HCT116 (cell line): Measurements from ENCODE around the gene ZBTB42. TPM values are rescaled to one million over a fixed set of nuclear protein-coding genes. Genes with fewer than 3 reads are reported as not detected.

Source experiments
- ATAC-seq: fragments of 200-7000 bp; cut with Tn5 transposase; 2 replicates; pipeline ENCODE4 v1.9.1; 2020; ENCODE audit warnings: mild to moderate bottlenecking, moderate library complexity
- BruUV-seq: library from RNA; stranded (reverse); fragments of 400-500 nt; replicated peaks from 2 replicates; lab custom pipeline; 2021; lab: Mats Ljungman, UMichigan
- CTCF ChIA-PET: fragments of 300-600 bp; sonication (Branson Sonifier 250); formaldehyde crosslinking; loops from one replicate; lab custom pipeline; 2021; ENCODE audit warnings: antibody characterized with exemption; lab: Charles Lee
- POLR2A ChIA-PET: fragments of 300-600, 350-600 bp; sonication (Branson Sonifier 250); formaldehyde crosslinking; loops from one replicate; lab custom pipeline; 2021; ENCODE audit warnings: antibody characterized with exemption; lab: Charles Lee
- RAD21 ChIA-PET, 2 experiments: fragments of 300-600 bp; sonication (Branson Sonifier 250); formaldehyde crosslinking; loops; one replicate each; lab custom pipeline; 2023; ENCODE audit warnings: low total read pairs in 2 of 2; ENCODE audit not compliant: uncharacterized antibody in 2 of 2, unreplicated experiment in 2 of 2, low non-redundant PET in 1 of 2; lab: Charles Lee
- DNase-seq: peaks from one replicate; pipeline ENCODE4 v3.0.0-alpha.2; 2010; ENCODE audit warnings: low read depth, low spot score
- H2AFZ ChIP-seq: fragments of 200-600 bp; shearing (Covaris generic), sonication (generic); 2 replicates; pipeline ENCODE4 v1.6.1; 2017; ENCODE audit warnings: low read depth, mixed run types, mixed read lengths, antibody characterized with exemption, low read length; ENCODE audit not compliant: poor library complexity, severe bottlenecking
- H3K27ac ChIP-seq: 2 replicates; pipeline ENCODE4 v1.5.1; 2012; ENCODE audit warnings: low read depth, low read length
- H3K27me3 ChIP-seq: fragments of 200-600 bp; sonication (generic); 2 replicates; pipeline ENCODE4 v1.6.1; 2016; ENCODE audit warnings: mixed run types, low read length, mixed read lengths; ENCODE audit not compliant: insufficient read depth
- H3K36me3 ChIP-seq, 2 experiments: fragments of 200-500 bp in 1 of 2; fragments of 200-600 bp in 1 of 2; sonication (Bioruptor generic) in 1 of 2; sonication (generic) in 1 of 2; 2 replicates each; pipeline versions ENCODE4 v1.5.1 to v1.6.1; 2014 to 2016; ENCODE audit warnings: low read length in 2 of 2, inconsistent platforms in 1 of 2, mixed read lengths in 1 of 2, mixed run types in 1 of 2; ENCODE audit not compliant: insufficient read depth in 2 of 2, control insufficient read depth in 1 of 2
- H3K4me1 ChIP-seq, 2 experiments: fragments of 200-600 bp in 1 of 2; sonication (generic) in 1 of 2; 2 replicates each; pipeline versions ENCODE4 v1.5.1 to v1.6.1; 2012 to 2017; ENCODE audit warnings: low read length in 2 of 2, inconsistent platforms in 1 of 2, mild to moderate bottlenecking in 1 of 2, mixed read lengths in 1 of 2, mixed run types in 1 of 2, moderate library complexity in 1 of 2; ENCODE audit not compliant: insufficient read depth in 2 of 2, control insufficient read depth in 1 of 2
- H3K4me2 ChIP-seq: fragments of 200-600 bp; sonication (generic); 2 replicates; pipeline ENCODE4 v1.6.1; 2017; ENCODE audit warnings: mixed run types, low read length, mixed read lengths
- H3K4me3 ChIP-seq, 2 experiments: fragments of 200-600 bp in 1 of 2; sonication (generic) in 1 of 2; replicated peaks in 1 of 2; 2 replicates each; pipeline ENCODE4 v1.5.1; 2011 to 2016; ENCODE audit warnings: low read length in 2 of 2, control low read depth in 1 of 2, low read depth in 1 of 2, mild to moderate bottlenecking in 1 of 2, mixed read lengths in 1 of 2, mixed run types in 1 of 2
- H3K79me2 ChIP-seq: fragments of 200-600 bp; sonication (generic); 2 replicates; pipeline ENCODE4 v1.6.1; 2017; ENCODE audit warnings: mild to moderate bottlenecking, mixed run types, low read length, moderate library complexity, mixed read lengths; ENCODE audit not compliant: insufficient read depth
- H3K9ac ChIP-seq: fragments of 200-600 bp; sonication (generic); 2 replicates; pipeline ENCODE4 v1.6.1; 2016; ENCODE audit warnings: low read length, mixed read lengths
- H3K9me2 ChIP-seq: fragments of 200-600 bp; sonication (generic), shearing (Covaris generic); 2 replicates; pipeline ENCODE4 v1.6.1; 2017; ENCODE audit warnings: mixed run types, mild to moderate bottlenecking, moderate library complexity; ENCODE audit not compliant: insufficient read depth
- H3K9me3 ChIP-seq, 2 experiments: fragments of 200-500 bp in 1 of 2; fragments of 200-600 bp in 1 of 2; sonication (Bioruptor generic) in 1 of 2; sonication (generic) in 1 of 2; 2 replicates each; pipeline ENCODE4 v1.6.1; 2014 to 2017; ENCODE audit warnings: low read length in 2 of 2, mixed read lengths in 2 of 2, inconsistent platforms in 1 of 2, low read depth in 1 of 2, mild to moderate bottlenecking in 1 of 2, mixed run types in 1 of 2, moderate library complexity in 1 of 2; ENCODE audit not compliant: control insufficient read depth in 1 of 2, insufficient read depth in 1 of 2
- H4K20me1 ChIP-seq: fragments of 200-600 bp; sonication (generic), shearing (Covaris generic); 2 replicates; pipeline ENCODE4 v1.6.1; 2017; ENCODE audit warnings: mixed run types, mild to moderate bottlenecking, moderate library complexity; ENCODE audit not compliant: insufficient read depth
- ELF1 ChIP-seq: IDR thresholded peaks from 2 replicates; pipeline ENCODE4 v1.6.1; 2012; ENCODE audit warnings: low read depth, borderline replicate concordance
- EZH2 ChIP-seq: fragments of 200-600 bp; sonication (generic); IDR thresholded peaks from 2 replicates; pipeline ENCODE4 v1.6.1; 2017; ENCODE audit warnings: antibody characterized with exemption, mixed run types
- JUND ChIP-seq: IDR thresholded peaks from 2 replicates; pipeline ENCODE4 v1.6.1; 2012
- RAD21 ChIP-seq: IDR thresholded peaks from 2 replicates; pipeline ENCODE4 v1.6.1; 2012; ENCODE audit warnings: low read depth, mild to moderate bottlenecking
- SRF ChIP-seq: IDR thresholded peaks from 2 replicates; pipeline ENCODE4 v1.6.1; 2012; ENCODE audit warnings: low read depth
- TCF7L2 ChIP-seq: IDR thresholded peaks from 2 replicates; pipeline ENCODE4 v1.7.0; 2011; ENCODE audit warnings: borderline replicate concordance, inconsistent platforms; ENCODE audit not compliant: insufficient read depth, insufficient read length; ENCODE audit errors: extremely low read depth
- YY1 ChIP-seq: IDR thresholded peaks from 2 replicates; pipeline ENCODE4 v1.6.1; 2011; ENCODE audit warnings: low read length, low read depth, moderate library complexity, mild to moderate bottlenecking; ENCODE audit not compliant: insufficient replicate concordance; ENCODE audit errors: extremely low read depth
- ZFX ChIP-seq: fragments of 450-650 bp; IDR thresholded peaks from 2 replicates; pipeline ENCODE4 v1.6.1; 2017
- intact Hi-C: fragments of 100-400 bp; cut with micrococcal nuclease; formaldehyde crosslinking; loops from 2 replicates; pipeline ENCODE4 v1.10.0; 2022
- total RNA-seq: library from RNA; stranded (reverse); gene quantifications from one replicate; pipeline ENCODE4 v1.2.1, GENCODE V29; 2021; ENCODE audit not compliant: unreplicated experiment
- TF ChIP-seq, protein P1 (sequence below): IDR thresholded peaks from 2 replicates; pipeline ENCODE4 v1.6.1; 2012
- TF ChIP-seq, protein P2 (sequence below), 3 experiments: fragments of 200-600 bp in 1 of 3; sonication (generic) in 1 of 3; IDR thresholded peaks in 2 of 3; conservative IDR thresholded peaks in 1 of 3; 2 replicates each; pipeline ENCODE4 v1.5.1; 2012 to 2017; ENCODE audit warnings: low read depth in 2 of 3, low read length in 2 of 3, antibody characterized with exemption in 1 of 3, borderline replicate concordance in 1 of 3, control low read depth in 1 of 3, mild to moderate bottlenecking in 1 of 3, mixed read lengths in 1 of 3, mixed run types in 1 of 3, moderate library complexity in 1 of 3; ENCODE audit not compliant: insufficient read depth in 1 of 3
- TF ChIP-seq, protein P3 (sequence below): IDR thresholded peaks from 2 replicates; pipeline ENCODE4 v1.6.1; 2012

The ZBTB42 gene
- total RNA-seq, 1 experiment from 2014 or later = 4.4 TPM

DNA sequence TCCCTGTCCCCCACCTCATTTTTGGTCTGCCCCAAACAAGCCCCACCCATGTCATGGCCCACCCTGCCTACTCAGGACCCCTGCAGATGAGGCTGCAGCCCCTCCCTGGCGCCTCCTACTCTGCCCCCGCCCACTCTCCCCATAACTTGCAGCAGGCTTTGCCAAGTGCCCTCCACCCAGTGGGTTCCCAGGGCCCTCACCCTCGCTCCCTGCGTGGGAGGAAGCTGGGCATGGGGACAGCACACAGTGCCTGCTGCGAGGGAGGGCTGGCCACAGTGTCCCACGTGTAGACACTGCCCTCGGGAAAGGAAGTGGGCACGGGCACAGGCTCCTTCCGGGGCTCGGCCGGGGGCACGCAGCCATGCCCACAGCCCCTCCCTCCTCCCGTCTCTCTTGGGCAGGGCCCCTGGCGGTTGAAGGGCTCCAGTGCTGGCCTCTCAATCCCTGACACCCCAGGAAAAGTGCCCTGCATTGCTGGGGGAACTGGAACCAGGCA, 14.8 kb upstream of the ZBTB42 start:
- ChIA-PET POLR2A (no interaction called here), CTCF (no interaction called here)
- Histone ChIP-seq H3K27me3 (no peaks in the 10 kb centered on the region), H3K9me2 (no peaks in the 10 kb centered on the region), H3K4me3 (no peak overlapping the region), H3K4me2 (no peak overlapping the region), H2AFZ (no peak overlapping the region), H4K20me1 (no peaks in the 10 kb centered on the region), H3K4me1 (no peaks in the 10 kb centered on the region), H3K9ac (no peak overlapping the region), H3K36me3 (peaks cover 2 to 10% of the 10 kb centered on the region in 2 experiments; a peak in 3 of 4 replicates)
- no peak for DNase-seq
- BruUV-seq = no TSS peak
- intact Hi-C loops = no loop called here
- TF ChIP-seq TCF7L2 = no peak
- TF ChIP-seq, protein P1, sequence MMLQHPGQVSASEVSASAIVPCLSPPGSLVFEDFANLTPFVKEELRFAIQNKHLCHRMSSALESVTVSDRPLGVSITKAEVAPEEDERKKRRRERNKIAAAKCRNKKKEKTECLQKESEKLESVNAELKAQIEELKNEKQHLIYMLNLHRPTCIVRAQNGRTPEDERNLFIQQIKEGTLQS = no peak
- TF ChIP-seq ZFX = no peak
- TF ChIP-seq, all 23 proteins: peak for 0
- no peak for ATAC-seq
- RAD21 ChIA-PET = no interaction called here
- Histone ChIP-seq H3K27ac (no peak overlapping the region), H3K79me2 (peaks cover 49% of the 10 kb centered on the region; the same call in 1 of the 2 replicates), H3K9me3 (no peaks in the 10 kb centered on the region)

DNA sequence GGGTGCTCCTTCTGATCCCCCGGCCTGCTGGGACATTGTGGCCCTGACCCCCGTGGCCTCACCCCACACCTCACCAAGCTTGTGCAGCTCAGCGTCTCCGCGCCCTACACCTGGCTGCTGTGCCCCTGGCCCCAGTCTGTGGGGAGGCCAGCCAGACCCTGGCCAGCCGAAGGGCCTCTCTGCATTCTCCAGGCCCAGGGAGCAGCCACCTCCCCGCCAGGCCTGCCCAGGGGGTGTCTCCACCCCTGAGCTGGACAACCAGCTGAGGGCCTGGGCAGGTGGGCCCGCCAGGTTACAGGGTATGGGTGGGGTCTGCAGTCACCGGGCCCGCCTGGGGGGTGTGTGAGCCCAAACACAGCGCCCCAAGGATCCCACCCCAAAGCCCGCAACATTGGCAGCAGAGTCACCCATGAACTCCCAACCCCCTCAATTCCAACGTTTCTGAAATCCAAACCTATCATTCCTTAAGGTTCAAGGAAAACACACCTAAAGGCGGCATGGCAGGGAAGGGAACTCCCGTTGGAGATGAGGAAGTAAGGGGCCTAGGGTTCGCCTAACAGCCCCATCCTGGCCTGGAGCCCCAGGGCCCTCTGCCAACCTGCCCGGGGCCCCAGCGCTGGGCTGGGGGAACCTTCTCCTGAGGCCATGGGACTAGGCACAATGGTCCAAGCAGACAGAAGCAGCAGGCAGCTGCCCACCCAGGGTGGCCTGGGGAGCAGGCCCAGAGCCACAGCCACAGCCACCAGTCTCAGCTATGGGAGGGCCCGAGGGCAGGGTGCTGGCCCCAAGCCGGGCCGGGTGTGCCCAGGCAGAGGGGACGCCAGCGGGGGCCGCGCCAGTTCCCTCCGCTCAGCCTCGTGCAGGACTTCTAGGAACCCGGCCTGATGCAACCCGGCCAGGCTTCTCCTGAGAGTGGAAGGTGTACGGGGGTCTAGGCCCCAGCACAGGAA, 13.9 kb upstream of the ZBTB42 start:
- no TSS peak for BruUV-seq
- no peak overlapping the region for H3K27ac ChIP-seq
- H4K20me1 ChIP-seq = no peaks in the 10 kb centered on the region
- CTCF ChIA-PET = no interaction called here
- POLR2A ChIA-PET = no interaction called here
- DNase-seq (no peak), ATAC-seq (no peak)
- H3K79me2 ChIP-seq = peaks cover 58% of the 10 kb centered on the region
- H2AFZ ChIP-seq = no peak overlapping the region
- no peak for TF ChIP-seq YY1
- no peak for TF ChIP-seq ELF1
- TF ChIP-seq, protein P2, sequence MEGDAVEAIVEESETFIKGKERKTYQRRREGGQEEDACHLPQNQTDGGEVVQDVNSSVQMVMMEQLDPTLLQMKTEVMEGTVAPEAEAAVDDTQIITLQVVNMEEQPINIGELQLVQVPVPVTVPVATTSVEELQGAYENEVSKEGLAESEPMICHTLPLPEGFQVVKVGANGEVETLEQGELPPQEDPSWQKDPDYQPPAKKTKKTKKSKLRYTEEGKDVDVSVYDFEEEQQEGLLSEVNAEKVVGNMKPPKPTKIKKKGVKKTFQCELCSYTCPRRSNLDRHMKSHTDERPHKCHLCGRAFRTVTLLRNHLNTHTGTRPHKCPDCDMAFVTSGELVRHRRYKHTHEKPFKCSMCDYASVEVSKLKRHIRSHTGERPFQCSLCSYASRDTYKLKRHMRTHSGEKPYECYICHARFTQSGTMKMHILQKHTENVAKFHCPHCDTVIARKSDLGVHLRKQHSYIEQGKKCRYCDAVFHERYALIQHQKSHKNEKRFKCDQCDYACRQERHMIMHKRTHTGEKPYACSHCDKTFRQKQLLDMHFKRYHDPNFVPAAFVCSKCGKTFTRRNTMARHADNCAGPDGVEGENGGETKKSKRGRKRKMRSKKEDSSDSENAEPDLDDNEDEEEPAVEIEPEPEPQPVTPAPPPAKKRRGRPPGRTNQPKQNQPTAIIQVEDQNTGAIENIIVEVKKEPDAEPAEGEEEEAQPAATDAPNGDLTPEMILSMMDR (IDR thresholded peaks at IDR 0.05 in 2 of 3, conservative IDR thresholded peaks at IDR 0.05 in 1 of 3; ENCODE audit: borderline replicate concordance in 1 of 3, insufficient read depth in 1 of 3, low read depth in 2 of 3, low read length in 2 of 3) = no peak
- no peak for TF ChIP-seq JUND
- TF ChIP-seq ZFX = no peak
- no peak for TF ChIP-seq RAD21
- TF ChIP-seq, protein P3, sequence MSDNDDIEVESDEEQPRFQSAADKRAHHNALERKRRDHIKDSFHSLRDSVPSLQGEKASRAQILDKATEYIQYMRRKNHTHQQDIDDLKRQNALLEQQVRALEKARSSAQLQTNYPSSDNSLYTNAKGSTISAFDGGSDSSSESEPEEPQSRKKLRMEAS = no peak
- no peak for TF ChIP-seq SRF
- TF ChIP-seq EZH2 = no peak
- peaks cover 8 to 12% of the 10 kb centered on the region in 2 experiments for H3K36me3 ChIP-seq
- H3K9me2 ChIP-seq = no peaks in the 10 kb centered on the region
- intact Hi-C loops = no loop called here
- no peaks in the 10 kb centered on the region for H3K9me3 ChIP-seq
- RAD21 ChIA-PET = no interaction called here
- H3K4me1 ChIP-seq = no peaks in the 10 kb centered on the region
- no peak overlapping the region for H3K9ac ChIP-seq
- no peak overlapping the region for H3K4me2 ChIP-seq
- no peaks in the 10 kb centered on the region for H3K27me3 ChIP-seq
- no peak overlapping the region for H3K4me3 ChIP-seq
